ENCODE results near the gene INPP5F.
A peak's percentile ranks its signal among the peaks of the same experiment; 100 is the strongest.

The INPP5F gene

DNA sequence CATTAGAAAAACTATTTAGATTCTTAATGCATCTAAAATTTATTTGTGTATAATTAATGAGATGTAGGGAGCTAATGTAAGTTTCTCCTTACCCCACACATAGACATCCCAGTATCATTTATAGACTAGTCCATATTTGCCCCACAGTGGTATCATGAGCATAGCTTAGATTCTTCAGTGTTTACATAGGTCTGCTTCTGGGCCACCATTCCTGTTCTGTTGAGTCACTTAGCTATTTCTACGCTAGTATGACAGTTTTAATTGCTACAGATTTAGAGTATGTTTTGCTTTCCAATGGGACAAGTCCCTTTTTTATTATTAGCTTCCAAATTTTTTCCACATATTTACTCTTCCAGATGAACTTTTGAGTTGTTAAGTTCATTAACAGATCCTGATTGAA, 77.4 kb downstream of the INPP5F start:
- Mint-ChIP-seq H3K27me3 (no peaks in the 10 kb centered on the region), H3K27ac (no peak overlapping the region), H3K4me1 (peaks cover 6% of the 10 kb centered on the region), H3K9me3 (no peaks in the 10 kb centered on the region), H3K4me3 (no peak overlapping the region)
- DNase-seq (no peak), ATAC-seq (no peak)

DNA sequence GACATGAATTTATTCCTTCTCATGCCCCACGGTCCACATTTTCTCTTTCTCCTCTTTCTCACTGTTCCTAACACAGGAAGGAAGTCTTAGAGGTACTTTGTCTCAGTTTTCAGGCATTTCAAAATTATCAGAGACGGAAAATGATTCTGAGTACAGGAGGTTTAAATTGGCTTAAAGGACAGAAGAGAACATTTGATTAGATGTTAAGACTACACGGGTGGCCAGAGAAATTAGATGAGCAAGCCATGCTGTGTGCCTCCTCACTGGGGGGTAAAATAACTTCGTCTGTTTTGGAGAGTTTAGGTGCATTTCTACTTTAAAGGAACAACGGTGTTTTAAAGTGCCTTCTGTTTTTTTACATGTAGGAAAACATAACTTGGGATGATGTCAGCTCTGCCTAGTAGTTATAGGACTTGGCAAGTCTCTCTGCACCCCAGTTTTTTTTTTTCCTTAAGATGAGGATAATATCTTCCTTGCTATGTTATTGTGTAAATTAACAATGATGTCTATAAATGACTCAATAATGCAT, 79.9 kb downstream of the INPP5F start:
- peaks cover 6% of the 10 kb centered on the region for H3K4me1 Mint-ChIP-seq
- H3K27me3 Mint-ChIP-seq, result no peaks in the 10 kb centered on the region
- ATAC-seq (no peak), DNase-seq (no peak)
- H3K4me3 Mint-ChIP-seq, result no peak overlapping the region
- H3K9me3 Mint-ChIP-seq, result no peaks in the 10 kb centered on the region
- no peak overlapping the region for H3K27ac Mint-ChIP-seq

DNA sequence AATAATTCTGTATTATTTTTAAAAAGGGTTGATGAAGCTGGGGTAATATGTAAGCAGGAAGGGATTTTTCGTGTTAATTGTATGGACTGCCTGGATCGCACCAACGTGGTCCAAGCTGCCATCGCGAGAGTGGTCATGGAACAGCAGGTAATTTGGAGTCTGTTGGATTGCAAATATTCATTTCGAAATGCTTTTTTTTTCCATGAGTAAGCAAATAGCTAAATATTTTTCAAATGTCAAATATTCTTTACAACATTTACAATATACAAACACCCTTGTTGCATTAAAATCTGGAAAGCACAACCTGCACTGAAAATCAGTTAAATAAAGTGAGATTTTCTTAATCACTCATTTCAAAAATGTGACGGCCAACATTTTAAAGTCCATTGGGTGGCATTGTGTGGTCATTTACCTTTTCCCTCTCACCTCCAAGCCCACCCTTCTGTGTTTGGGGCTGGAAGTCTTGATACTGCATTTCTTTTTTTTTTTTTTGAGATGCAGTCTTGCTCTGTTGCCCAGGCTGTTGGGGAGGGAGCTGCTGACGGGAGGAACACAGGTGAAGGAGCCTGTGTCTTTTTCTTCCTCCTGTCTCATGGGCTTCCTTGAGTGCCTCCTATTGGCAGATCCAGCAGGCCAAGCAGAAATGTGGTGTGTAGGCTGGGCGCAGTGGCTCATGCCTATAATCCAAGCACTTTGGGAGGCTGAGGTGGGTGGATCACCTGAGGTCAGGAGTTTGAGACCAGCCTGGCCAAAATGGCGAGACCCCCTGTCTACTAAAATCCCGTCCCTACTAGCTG, 80.7 kb downstream of the INPP5F start:
- Mint-ChIP-seq H3K27me3 (no peaks in the 10 kb centered on the region), H3K4me1 (peaks cover 6% of the 10 kb centered on the region), H3K27ac (no peak overlapping the region), H3K4me3 (no peak overlapping the region), H3K9me3 (no peaks in the 10 kb centered on the region)
- no peak for DNase-seq
- ATAC-seq, result no peak

DNA sequence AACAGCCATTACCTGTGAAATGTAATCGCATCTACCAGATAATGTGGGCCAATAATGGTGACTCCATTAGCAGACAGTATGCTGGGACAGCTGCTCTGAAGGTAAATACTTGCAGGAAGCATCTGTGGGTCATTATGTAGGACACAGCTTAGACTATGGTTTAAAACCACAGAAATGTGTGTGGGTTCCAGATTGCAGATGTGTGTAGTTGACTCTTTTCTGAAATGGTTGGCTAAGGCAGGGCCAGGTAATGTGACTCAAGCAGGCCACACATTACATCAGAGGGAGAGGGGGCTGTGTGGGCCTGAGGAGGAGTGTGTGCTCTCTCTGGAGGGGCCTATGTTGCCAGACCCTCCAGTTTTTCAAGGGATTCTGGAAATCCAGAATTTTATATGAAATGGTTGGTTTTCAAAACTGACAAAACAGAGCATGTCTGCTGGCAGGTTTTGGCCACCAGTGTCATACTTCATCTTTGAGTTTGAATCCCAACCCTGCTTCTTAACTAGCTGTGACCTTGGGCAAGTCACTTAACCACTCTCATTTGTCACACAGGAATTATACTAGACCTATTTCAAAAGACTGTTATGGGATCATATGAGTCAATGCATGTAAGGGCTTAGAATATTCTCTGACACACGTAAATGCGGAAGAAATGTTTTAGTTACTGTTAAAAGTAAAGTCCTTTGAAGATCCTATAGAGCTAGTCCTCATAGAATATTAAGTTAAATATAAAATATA, 82.3 kb downstream of the INPP5F start:
- peak; percentile 98 for ATAC-seq
- peak in 1 of 2 donors; percentile 33 for DNase-seq
- peaks cover 6% of the 10 kb centered on the region for H3K4me1 Mint-ChIP-seq
- peak overlapping the region; percentile 35 to 72 for H3K27ac Mint-ChIP-seq
- no peak overlapping the region for H3K4me3 Mint-ChIP-seq
- H3K9me3 Mint-ChIP-seq, result no peaks in the 10 kb centered on the region
- H3K27me3 Mint-ChIP-seq, result no peaks in the 10 kb centered on the region

DNA sequence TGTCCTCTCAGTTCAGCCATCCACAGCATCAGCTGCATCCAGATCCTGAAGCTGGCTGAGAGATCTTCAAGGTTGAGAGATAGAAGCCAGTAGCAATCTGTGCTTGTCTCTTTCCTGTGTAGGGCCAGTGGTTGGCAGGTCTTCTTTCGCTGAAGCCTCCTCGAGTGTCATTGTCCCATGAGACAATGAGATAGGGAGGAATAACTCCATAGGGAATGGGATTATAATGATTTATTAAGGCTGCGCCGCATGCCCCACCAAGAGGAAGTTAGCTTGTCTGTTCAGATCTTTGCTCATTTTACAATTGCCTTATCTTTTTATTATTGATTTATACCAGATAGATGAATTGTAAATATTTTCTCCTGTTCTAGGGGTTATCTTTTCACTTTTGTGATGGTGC, 85.3 kb downstream of the INPP5F start:
- Mint-ChIP-seq H3K4me3 (no peak overlapping the region), H3K4me1 (peaks cover 12% of the 10 kb centered on the region), H3K27ac (peak overlapping the region; percentile 19 to 67), H3K27me3 (no peaks in the 10 kb centered on the region), H3K9me3 (no peaks in the 10 kb centered on the region)
- no peak for DNase-seq
- ATAC-seq, result no peak

DNA sequence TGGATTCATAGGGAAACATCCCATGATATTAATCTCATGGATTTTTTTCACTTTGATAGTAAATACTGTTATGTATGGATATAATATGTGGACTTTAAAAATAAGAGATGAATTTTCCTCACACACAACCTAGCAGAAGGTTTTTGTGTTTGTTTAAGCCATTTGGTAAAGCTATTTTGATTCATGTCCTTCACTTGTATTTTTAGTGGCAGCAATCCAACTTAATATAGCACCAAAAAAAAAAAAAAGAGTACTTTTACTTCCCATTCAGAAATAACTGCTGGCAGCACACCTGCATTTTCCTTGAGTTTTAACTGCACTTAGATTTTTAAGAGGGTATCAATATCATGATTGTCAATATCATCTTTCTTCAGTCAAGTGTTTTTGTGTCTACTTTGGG, 86.8 kb downstream of the INPP5F start:
- Mint-ChIP-seq H3K27ac (peak overlapping the region in 1 of 2 donors; percentile 34), H3K4me3 (no peak overlapping the region), H3K4me1 (peaks cover 12% of the 10 kb centered on the region), H3K9me3 (no peaks in the 10 kb centered on the region), H3K27me3 (no peaks in the 10 kb centered on the region)
- no peak for DNase-seq
- ATAC-seq, result no peak

DNA sequence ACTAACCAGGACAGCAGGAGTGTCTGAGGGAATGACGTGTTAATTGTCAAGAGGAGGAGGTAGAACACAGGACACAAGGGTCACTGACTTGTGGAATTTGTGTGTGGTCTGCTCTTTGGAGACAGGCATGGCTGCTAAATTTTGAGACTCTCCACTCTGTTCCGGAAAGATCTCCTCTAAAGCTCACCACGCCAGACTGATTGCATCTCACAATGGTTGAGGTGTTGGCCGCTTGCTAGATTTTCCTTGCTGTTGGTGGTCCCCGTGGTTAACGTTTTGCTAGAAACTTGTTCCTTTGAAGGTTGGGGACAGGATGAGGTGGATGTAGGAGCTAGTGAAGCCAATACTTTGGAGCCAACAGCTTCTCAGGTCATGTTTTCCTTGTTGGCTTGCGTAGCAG, 89.8 kb downstream of the INPP5F start:
- no peak for ATAC-seq
- peak overlapping the region in 1 of 2 donors; percentile 3 for H3K27ac Mint-ChIP-seq
- H3K27me3 Mint-ChIP-seq, result no peaks in the 10 kb centered on the region

DNA sequence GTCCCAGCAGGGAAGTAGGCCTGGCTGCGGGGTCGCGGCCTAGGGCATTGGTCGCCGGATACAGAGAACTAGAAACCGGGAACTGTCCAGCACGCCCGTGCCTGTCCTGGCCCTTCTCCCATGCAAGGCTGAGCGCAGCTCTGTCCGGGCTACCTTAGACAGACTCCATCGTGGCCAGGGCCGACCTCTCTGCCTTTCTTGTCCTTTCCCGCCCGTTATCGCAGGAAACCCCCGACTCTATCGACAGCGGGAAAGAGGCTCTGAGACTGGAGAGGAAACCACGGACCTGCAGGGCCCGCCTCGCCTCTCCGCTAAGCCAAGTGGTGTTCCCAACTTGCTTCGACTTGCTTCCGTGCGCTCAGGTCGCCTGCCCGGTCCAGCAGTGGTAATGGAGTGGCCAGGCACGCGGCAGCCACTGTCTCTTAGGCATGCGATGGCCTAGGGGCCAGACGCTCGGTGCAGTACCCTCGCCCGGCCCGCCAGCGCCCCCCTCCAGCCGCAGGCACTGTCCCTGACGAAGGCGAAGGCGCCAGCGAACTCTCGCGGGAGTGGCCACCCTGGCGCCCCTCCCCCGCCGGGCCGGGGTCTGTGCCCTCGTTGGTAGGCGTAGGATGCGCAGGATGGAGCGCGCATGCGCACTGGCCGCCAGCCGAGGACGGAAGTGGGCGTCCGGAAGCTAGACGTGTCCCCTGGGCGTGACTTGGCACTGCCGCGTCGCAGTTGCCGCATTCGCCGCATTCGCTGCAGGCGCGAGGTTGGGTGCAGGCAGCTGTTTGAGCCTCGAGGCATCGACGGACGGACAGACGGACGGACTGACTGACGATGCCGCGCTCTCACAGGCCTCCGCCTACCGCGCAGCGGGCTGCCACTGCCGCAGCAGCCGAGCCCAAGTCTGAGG, 92.4 kb downstream of the INPP5F start:
- H3K4me3 Mint-ChIP-seq, result no peak overlapping the region
- H3K4me1 Mint-ChIP-seq, result peaks cover 6% of the 10 kb centered on the region
- no peak overlapping the region for H3K27ac Mint-ChIP-seq
- no peak for DNase-seq
- H3K9me3 Mint-ChIP-seq, result no peaks in the 10 kb centered on the region
- no peaks in the 10 kb centered on the region for H3K27me3 Mint-ChIP-seq
- peak; percentile 23 for ATAC-seq

More for the DNA sequence above, 89.8 kb downstream of the INPP5F start:
- no peaks in the 10 kb centered on the region for H3K9me3 Mint-ChIP-seq
- no peak overlapping the region for H3K4me3 Mint-ChIP-seq
- peaks cover 6% of the 10 kb centered on the region for H3K4me1 Mint-ChIP-seq
- no peak for DNase-seq

DNA sequence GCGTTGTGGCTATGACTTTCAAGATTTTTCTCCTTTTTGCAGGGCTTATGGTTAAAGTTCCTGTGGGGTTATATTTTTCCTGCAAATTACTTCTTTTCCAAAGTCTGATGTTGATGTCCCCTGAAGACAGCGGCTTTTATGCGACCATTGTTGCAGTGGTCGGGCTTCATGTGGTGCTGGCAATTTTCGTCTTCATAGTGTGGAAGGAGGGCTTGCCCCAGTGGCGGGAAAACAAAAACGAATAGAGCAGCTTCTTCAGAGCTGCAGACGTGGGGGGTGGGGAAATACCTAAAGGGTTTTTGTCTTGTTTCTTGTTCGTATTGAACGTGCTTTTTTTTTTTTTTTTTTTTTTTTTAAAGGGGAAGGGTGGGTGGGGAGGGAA, 93.0 kb downstream of the INPP5F start:
- Mint-ChIP-seq H3K27me3 (no peaks in the 10 kb centered on the region), H3K4me1 (peaks cover 6% of the 10 kb centered on the region), H3K4me3 (no peak overlapping the region), H3K27ac (no peak overlapping the region), H3K9me3 (no peaks in the 10 kb centered on the region)
- ATAC-seq (no peak), DNase-seq (no peak)

DNA sequence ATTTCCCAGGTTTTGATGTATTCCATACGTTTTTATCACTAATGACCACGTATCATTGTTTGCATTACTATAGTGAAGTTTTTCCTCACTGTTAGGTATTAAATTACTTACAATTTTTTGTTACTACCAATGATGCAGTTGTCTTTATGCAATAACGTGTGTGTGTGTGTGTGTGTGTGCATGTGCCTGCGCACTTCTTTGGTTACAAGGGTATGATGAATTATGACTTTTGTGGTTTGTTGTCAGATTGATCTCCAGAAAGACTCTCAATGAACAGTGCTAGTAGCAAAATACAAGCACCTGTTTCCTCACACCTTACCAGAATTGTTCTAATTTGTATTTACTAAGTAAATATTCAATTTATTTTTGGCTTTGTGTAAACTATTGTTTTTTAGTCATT, 95.3 kb downstream of the INPP5F start:
- no peaks in the 10 kb centered on the region for H3K4me1 Mint-ChIP-seq

DNA sequence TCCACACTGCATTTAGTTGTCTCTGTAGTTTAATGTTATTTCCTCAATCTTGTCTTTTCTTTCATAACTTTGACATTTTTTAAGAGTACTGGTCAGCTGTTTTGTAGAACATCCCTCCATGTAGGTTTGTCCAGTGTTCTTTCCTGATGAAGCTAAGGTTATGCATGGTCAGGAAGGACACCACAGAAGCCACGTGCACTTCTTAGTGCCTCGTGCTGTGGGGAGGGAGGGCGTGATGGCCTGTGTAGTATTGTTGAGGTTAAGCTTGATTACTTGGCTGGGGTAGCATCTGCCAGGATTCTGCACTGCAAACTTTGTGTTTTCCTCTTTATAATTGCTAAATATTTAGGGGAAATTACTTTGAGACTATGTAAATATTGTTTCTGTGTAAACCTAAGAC, 98.4 kb downstream of the INPP5F start:
- Mint-ChIP-seq H3K27me3 (no peaks in the 10 kb centered on the region), H3K4me1 (no peaks in the 10 kb centered on the region), H3K4me3 (no peak overlapping the region), H3K27ac (no peak overlapping the region), H3K9me3 (no peaks in the 10 kb centered on the region)
- no peak for ATAC-seq
- no peak for DNase-seq

More for the DNA sequence above, 95.3 kb downstream of the INPP5F start:
- ATAC-seq (no peak), DNase-seq (no peak)
- Mint-ChIP-seq H3K9me3 (no peaks in the 10 kb centered on the region), H3K27me3 (no peaks in the 10 kb centered on the region), H3K27ac (no peak overlapping the region), H3K4me3 (no peak overlapping the region)

DNA sequence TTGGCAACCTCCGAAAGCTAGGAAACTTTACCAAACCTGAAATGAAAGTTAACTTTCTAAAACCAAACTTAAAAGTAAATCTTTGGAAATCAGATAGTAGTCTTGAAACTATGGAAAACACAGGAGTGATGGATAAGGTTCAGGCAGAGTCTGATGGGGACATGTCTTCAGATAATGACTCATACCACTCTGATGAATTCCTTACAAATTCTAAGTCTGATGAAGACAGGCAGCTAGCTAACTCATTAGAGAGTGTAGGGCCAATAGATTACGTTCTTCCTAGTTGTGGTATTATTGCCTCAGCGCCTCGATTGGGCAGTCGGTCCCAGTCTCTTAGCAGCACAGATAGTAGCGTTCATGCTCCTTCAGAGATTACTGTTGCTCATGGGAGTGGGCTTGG, 100.9 kb downstream of the INPP5F start:
- H3K27me3 Mint-ChIP-seq, result no peaks in the 10 kb centered on the region
- DNase-seq, result no peak
- ATAC-seq, result no peak
- no peak overlapping the region for H3K4me3 Mint-ChIP-seq
- H3K27ac Mint-ChIP-seq, result peak overlapping the region in 1 of 2 donors; percentile 47
- no peaks in the 10 kb centered on the region for H3K4me1 Mint-ChIP-seq
- no peaks in the 10 kb centered on the region for H3K9me3 Mint-ChIP-seq

DNA sequence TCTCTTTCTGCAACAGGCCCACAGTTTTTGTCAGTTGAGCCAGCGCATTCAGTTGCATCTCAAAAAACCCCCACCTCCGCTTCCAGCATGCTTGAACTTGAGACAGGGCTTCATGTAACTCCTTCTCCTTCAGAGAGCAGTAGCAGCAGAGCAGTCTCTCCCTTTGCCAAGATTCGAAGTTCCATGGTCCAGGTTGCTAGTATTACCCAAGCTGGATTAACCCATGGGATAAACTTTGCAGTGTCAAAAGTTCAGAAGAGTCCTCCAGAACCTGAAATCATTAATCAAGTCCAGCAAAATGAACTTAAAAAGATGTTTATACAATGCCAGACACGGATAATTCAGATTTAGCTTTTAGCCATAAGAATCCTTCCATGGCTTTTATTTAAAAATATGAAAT, 101.6 kb downstream of the INPP5F start:
- Mint-ChIP-seq H3K9me3 (no peaks in the 10 kb centered on the region), H3K4me3 (no peak overlapping the region), H3K27me3 (no peaks in the 10 kb centered on the region), H3K27ac (no peak overlapping the region), H3K4me1 (no peaks in the 10 kb centered on the region)
- no peak for ATAC-seq
- no peak for DNase-seq

DNA sequence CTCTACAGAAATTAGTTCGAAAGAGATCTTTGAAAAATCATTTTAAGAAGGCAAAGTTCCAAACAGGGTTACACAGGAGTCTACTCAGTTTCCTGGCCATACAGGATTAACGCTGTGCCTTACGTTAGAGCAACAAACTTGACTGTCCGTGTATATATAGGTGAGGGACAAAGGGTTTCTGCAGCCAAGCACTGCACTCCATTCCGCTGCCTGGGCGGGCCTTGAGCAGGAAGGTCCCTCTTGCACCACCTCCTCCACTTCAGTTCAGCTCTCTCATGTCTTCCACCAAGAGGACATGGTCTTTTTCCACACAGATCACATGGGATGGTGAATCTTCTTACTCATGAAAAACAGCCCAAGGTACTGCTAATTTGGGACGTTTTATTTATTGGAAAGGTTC, 103.6 kb downstream of the INPP5F start:
- H3K27ac Mint-ChIP-seq, result peak overlapping the region in 1 of 2 donors; percentile 75
- no peak for DNase-seq

DNA sequence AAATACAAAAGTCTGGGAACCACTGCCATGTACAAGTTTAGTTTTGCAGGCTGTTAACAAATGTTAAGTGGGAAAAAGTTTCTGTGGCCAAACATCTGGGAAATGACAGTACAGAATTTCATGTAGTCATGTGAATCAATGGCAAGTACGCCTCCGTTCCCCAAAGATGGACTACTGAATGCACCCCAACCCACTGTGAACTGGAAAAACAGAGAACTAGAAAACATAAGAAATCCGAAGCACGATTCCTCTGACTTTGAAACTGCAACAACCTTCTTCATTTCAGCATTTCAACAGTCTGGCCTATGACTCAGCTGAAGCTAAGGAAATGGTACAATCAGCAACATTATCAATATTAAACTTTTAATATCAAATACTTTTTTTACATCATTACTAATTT, 105.0 kb downstream of the INPP5F start:
- Mint-ChIP-seq H3K27ac (peak overlapping the region in 1 of 2 donors; percentile 12), H3K27me3 (no peaks in the 10 kb centered on the region), H3K4me3 (no peak overlapping the region), H3K9me3 (peaks cover 9 to 17% of the 10 kb centered on the region in 2 donors), H3K4me1 (peaks cover 24% of the 10 kb centered on the region)
- no peak for ATAC-seq
- DNase-seq, result no peak

More for the DNA sequence above, 103.6 kb downstream of the INPP5F start:
- Mint-ChIP-seq H3K9me3 (peaks cover 4 to 8% of the 10 kb centered on the region in 2 donors), H3K27me3 (no peaks in the 10 kb centered on the region), H3K4me1 (peaks cover 15% of the 10 kb centered on the region), H3K4me3 (no peak overlapping the region)
- no peak for ATAC-seq

All from stimulated activated naive CD8-positive, alpha-beta T cell treated with anti-CD3 and anti-CD28 coated beads, Interleukin-15, amount 100 ng/mL, for 72 hours (primary cell).